Hepatocyte (in vitro differentiated cells): ENCODE data around the gene WBP2NL.

ENCODE experiments used
- CTCF ChIP-seq: fragments of 200-600 bp; sonication (generic); IDR thresholded peaks from 2 replicates; pipeline ENCODE4 v1.5.1; 2016; ENCODE audit warnings: antibody characterized with exemption, mild to moderate bottlenecking; ENCODE audit not compliant: poor library complexity
- EZH2 ChIP-seq: fragments of 200-600 bp; sonication (generic); IDR thresholded peaks from 2 replicates; pipeline ENCODE4 v1.6.1; 2016; ENCODE audit warnings: antibody characterized with exemption, mild to moderate bottlenecking, borderline replicate concordance
- EZH2phosphoT487 ChIP-seq: fragments of 200-600 bp; sonication (generic); IDR thresholded peaks from one replicate; pipeline ENCODE4 v1.6.1; 2018; ENCODE audit warnings: antibody characterized with exemption, mild to moderate bottlenecking, low read depth, moderate library complexity; ENCODE audit not compliant: unreplicated experiment, severe bottlenecking

- TF ChIP-seq CTCF = no peak
- no peak for TF ChIP-seq EZH2
- TF ChIP-seq EZH2phosphoT487 = no peak
Measured at GRCh38 chr22:42056757-42057511, 58.3 kb downstream of the WBP2NL start.
